Hematopoietic multipotent progenitor cell treated with erythropoietin and hydrocortisone succinate and interleukin-3 and kit ligand, for 15 days (in vitro differentiated cells): ENCODE measurements around the gene PTPRG.

Experiments used
- DNase-seq: peaks from one replicate; pipeline ENCODE4 v3.0.0-alpha.2; 2015; ENCODE audit warnings: low spot score

Gene PTPRG

GRCh38 chr3:62238431-62238830, 677.1 kb downstream of the PTPRG start:
- DNase-seq: no peak

- no peak for DNase-seq
Observed at GRCh38 chr3:62241279-62241678, 679.9 kb downstream of the PTPRG start.

DNA sequence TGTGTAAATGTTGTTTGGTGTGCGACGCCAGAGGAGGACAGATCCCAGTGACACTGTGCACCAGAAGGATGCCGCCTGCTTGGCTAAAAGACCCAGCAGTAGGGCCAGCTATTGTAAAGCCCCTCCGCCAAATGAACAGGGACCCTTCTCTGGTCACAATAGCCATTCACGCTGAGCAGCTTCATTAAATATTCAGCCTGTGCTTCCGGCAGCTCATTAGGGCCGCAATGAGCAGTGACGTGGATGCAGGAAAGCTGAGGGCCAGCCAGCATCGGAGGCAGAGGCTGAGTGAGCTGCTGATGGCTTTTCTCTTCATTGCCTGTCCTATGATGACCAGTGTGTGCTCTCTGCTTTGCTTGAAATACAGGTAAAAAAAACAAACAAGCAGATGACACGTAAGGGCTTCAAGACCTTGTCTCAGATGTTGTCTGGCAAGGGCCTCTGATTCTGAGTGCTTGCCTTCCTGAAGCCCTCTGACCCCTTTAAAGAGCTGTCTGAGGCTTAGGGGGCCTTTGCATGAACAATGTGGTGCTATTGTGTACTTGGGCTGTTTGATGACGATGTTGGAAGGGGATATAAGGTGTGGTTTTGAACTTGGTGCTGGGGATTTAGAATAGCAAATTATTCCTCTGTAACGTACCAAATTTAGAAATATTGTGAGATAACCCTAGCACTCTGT, 681.6 kb downstream of the PTPRG start:
- no peak for DNase-seq

DNA sequence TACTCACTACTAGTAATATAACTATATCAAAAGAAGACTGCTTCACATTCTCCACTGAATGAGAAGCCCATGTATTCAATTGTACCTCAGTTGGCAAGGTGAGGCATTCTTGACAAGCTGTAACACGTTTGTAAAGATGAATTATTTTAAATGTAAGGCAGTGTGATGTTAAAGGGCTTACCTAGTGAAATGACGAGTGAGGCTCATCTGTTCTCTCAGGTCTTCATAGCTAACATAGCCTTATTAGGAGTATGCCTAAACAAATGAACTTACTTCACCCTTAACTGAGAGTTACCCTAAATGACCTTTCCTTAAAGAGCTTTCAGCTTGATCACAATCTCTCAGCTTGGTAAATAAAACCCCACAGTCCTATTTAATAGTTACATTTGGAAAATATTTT, 684.7 kb downstream of the PTPRG start:
- DNase-seq: no peak

- DNase-seq: no peak
Observed at GRCh38 chr3:62246985-62247384, 685.6 kb downstream of the PTPRG start.

- no peak for DNase-seq
Observed at GRCh38 chr3:62248734-62249483, 687.5 kb downstream of the PTPRG start.

DNA sequence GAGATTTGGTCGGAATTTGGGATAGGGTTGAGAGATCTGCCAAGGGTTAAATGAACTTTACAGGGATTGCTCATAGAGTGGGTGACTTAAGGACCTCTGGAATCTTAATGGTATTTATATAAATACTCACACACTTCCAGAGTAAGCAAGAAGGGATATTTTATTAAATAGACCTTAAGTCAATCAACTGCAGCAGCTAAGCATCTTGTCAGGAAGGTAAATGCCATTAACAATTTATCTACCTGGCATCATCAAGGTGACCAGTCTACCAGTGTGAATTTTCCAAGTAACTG, 688.1 kb downstream of the PTPRG start:
- DNase-seq: no peak

DNA sequence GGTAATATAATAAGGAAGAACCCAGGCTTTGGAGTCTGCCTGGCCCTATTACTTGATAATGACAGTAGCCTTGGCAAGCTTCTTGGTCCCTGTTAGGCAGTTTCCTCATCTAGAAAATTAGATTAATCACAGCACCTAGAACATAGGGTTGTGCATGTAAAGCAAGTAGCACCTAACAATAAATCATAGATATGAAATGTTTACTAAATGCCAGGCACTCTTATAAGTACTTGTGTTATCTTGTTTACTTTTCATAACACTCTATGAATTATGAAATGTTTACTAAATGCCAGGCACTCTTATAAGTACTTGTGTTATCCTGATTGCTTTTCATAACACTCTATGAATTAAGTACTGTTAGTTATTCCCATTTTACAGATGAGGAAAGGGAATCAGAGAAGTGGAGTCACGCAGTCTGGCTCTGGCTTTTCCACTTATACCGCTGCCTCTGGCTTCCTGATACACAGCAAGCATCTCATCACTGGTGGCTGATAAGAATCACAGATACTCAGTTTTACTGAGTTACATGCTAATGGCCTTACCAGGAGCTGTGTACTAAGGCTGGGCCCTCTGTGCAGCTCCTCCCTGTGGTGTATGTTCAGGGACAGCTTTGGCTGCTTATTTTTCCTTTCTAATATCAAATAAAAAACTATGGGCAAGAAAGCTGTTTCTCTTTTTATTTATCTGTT, 688.6 kb downstream of the PTPRG start:
- DNase-seq: no peak

DNA sequence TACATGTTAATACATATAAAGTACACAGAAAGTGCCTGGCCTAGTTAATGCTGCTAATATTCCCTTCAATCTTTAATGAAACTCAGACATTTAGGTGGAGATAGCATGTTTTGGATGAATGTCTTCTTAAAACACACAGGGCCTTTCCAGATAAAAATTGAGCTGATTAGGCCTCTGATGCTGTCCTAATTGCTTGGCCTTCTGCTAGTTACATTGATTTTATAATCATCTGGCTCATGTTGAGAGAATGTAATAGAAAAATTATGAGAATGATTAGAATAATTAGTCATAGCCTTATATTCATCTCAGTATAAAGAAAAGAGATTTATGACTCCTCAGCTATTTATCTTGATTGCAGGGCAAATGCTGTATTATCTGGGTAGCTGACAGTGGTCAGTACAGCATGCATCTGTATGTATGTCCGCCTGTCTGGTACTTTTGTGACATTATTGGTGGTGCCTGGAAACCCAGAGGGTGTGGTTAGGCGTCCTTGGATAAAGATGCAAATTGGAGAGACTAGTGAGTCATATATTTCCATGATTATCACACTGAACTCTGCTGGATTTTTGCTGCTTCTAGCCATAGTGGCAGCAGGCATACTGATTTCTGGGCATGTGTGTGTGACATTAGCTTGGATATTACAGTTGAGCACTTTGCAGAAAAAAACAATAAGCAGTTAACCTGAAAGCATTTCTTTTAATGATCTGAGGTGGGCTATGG, 691.2 kb downstream of the PTPRG start:
- no peak for DNase-seq

- DNase-seq: no peak
Observed at GRCh38 chr3:62253971-62254370, 692.6 kb downstream of the PTPRG start.

DNA sequence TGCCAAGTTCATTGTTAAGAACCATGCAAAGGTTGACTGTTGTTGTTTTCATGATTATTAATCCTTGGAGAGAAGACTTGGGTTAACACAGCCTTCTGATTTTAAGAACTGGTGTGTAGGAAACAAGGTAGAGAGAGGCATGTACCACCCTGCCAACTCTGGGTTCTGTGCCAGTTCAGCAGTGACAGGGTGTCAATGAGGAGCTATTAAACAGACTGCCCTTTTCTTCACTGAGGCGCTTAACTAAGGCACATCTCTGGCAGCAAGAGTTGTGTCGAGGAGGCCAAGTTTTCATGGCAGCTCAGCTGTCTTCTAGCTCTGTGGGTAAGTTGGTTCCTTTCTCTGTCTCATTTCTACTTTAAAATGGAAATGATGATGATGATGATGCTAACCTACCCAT, 694.4 kb downstream of the PTPRG start:
- DNase-seq: no peak

DNA sequence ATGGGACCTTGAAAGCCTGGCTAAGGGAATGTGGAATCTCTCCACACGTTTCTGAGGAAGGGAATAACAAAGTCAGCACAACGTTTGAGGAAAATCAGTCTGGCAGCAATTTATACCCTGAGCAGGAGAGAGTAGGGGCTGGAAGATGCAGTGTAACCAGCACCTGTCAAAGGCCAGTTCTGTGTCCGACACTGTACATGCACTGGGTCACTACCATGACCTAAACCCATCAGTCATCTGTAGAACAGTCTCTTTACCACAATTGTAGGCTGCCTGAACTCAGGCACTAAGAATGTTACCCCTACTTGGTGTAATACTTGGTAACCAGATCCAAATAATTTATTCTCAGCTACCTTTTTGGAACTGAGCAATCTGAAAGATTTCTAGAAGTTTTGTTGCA, 698.6 kb downstream of the PTPRG start:
- DNase-seq: no peak

- no peak for DNase-seq
Observed at GRCh38 chr3:62260655-62261054, 699.3 kb downstream of the PTPRG start.

DNA sequence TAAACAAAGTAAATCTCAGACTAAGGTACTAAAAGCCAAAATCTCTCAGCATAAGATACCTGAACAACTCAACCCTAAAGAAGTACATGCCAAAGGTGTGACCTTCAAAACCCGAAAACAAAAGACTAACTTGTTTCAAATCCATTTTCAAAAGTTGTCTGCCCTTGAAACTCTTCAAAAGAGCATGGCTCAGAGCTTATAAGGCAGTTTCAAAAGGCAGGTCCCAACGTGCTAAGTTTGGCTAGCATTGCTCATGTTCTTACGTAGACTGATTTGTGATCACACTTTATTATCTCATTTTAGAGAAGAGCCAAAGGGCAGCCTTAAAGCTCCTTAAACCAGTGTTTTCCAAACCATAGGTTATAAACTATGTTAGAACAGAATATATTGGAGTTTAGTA, 699.8 kb downstream of the PTPRG start:
- DNase-seq: no peak

- no peak for DNase-seq
Observed at GRCh38 chr3:62261736-62262135, 700.4 kb downstream of the PTPRG start.

- DNase-seq: no peak
Observed at GRCh38 chr3:62265528-62265927, 704.2 kb downstream of the PTPRG start.

DNA sequence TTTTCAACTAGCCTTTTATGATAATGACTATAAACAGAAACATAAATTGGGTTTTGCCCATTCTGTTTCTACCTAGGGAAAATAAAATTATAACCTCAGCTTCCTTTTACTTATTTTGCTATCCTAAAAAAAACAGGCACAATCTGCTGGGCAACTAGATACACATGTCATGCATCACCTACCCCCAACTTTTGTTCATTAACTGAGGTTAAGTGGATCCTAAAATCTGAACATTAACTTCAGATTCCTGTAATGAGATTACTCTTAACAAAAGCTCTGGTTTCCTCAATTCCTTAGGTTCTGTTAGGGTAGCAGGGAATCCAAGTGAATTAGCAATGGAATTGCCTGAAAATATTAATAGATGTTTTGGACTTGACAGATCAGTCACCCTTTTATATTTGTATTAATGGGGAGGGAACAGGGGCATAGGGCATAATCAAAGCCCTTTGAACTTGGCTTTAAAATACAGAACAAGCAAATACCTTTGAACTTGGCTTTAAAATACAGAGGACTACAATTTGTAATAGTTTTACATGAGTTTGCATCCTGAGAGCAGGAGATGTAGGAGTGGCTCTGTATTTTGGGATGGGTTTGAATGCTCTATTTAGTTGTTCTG, 705.4 kb downstream of the PTPRG start:
- no peak for DNase-seq

DNA sequence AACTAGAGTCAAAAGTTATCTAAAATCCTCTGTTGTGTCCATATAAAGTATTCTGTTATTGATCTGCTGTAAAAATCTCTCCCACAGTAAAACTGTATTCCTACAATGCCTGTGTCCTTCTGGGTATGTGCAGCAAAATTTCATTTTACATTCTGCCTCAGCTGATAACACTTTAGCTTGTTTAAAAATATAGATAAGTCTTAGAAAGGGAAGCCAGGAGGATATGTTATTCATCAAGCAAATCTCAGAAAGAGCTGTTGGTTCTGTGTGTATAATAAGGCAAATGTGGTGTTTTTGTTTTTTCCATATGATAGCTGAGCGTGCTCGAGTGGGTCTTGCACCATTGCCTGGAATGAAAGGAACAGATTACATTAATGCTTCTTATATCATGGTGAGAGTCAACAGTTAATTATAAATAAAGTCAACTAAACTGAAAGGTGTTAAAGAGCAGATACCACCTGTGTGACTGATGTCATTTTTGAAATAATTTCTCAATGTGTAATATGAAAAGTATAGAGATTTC, 715.3 kb downstream of the PTPRG start:
- DNase-seq: no peak

GRCh38 chr3:62277450-62277849, 716.1 kb downstream of the PTPRG start:
- no peak for DNase-seq

DNA sequence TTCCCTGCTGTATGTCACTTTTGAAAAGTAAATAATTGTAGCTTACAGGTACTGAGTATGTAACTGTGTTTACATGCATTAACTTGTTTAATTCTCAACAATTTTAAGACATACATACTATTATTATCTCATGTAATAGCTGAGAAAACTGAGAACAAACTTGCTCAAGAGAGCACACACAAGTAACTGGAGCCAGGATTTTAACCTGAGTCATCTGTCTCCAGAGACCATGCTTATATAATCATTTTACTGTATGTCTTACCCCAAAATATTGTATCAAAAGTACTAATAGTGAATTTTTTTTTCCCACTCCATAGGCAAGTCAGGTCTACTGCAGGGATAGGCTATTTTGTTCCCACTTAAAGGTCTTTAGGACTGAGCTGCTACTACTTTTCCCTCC, 716.6 kb downstream of the PTPRG start:
- no peak for DNase-seq

- no peak for DNase-seq
Observed at GRCh38 chr3:62281726-62282125, 720.4 kb downstream of the PTPRG start.

GRCh38 chr3:62284442-62284841, 723.1 kb downstream of the PTPRG start:
- DNase-seq: no peak
